Measurements from ENCODE around the gene ISLR.

DNA sequence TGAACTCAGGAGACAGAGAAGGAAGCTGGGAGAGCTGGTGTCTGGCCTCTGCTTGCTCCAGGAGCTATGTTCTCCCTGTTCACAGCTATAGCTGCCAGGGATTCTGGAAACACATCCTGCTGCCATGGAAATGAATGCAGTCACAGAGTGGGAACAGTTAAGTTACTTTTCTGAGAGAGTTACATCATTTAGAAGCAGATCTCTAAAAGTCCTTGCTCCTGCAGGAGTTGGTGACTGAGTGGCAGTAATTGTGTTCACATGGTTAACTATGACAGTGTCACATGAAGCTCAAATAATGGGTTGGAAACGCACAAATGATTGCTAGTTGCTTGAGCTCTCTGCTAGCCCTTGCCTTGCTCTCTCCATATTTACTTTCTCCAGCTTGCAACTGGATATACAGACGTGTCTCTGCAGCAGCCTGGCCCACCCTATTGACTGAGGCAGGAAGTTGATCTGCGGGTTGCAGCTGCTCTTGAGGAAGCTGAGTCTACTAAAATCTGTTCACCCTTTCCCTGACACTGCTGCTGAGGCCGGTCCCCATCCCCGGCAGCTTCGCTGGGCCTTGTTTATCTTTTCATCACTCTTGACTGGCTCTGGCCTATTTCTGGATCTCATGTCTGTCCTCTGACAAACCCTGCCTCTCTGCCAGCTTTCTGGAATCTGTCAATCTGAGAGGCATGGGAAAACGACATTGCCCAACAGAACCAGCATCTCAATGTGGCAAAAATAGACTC is 16.7 kb upstream of the ISLR start:
- TF ChIP-seq EP300 (IDR thresholded peaks at IDR 0.05): no peak
- TF ChIP-seq, protein P1, sequence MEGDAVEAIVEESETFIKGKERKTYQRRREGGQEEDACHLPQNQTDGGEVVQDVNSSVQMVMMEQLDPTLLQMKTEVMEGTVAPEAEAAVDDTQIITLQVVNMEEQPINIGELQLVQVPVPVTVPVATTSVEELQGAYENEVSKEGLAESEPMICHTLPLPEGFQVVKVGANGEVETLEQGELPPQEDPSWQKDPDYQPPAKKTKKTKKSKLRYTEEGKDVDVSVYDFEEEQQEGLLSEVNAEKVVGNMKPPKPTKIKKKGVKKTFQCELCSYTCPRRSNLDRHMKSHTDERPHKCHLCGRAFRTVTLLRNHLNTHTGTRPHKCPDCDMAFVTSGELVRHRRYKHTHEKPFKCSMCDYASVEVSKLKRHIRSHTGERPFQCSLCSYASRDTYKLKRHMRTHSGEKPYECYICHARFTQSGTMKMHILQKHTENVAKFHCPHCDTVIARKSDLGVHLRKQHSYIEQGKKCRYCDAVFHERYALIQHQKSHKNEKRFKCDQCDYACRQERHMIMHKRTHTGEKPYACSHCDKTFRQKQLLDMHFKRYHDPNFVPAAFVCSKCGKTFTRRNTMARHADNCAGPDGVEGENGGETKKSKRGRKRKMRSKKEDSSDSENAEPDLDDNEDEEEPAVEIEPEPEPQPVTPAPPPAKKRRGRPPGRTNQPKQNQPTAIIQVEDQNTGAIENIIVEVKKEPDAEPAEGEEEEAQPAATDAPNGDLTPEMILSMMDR (IDR thresholded peaks at IDR 0.05): no peak

Data from ovary (tissue), 3 donors.